ENCODE data around the gene MYO1H.
"Not testable (repeated sequence)": the region's sequence is repeated elsewhere in the genome, so short reads cannot be mapped to it uniquely, and the experiment has no call there.

MYO1H gene

DNA sequence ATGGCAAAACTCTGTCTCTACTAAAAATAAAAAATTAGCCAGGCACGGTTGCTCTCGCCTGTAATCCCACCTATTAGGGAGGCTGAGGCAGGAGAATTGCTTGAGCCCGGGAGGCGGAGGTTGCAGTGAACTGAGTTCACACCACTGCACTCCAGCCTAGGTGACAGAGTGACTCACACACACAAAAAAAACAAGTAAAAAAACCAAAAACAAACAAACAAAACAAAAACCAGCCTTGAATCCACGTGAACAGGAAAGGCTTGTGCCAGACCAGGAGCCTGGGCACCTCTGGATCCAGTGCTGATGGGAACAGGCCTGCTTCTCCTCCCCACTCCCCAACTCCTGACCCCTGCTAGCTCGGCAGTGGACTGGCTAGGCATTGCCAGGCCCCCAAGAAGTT is 42.2 kb upstream of the MYO1H start:
- no peak for DNase-seq (ENCODE audit: low spot score)
- CTCF ChIA-PET: interaction anchor here (0.6 kb wide), 1 partner anchor 41 kb away, joined by 3 read pairs; no protein-coding TSS in a partner anchor
- no peak overlapping the region for H3K27ac ChIP-seq
- TF ChIP-seq, protein P1, sequence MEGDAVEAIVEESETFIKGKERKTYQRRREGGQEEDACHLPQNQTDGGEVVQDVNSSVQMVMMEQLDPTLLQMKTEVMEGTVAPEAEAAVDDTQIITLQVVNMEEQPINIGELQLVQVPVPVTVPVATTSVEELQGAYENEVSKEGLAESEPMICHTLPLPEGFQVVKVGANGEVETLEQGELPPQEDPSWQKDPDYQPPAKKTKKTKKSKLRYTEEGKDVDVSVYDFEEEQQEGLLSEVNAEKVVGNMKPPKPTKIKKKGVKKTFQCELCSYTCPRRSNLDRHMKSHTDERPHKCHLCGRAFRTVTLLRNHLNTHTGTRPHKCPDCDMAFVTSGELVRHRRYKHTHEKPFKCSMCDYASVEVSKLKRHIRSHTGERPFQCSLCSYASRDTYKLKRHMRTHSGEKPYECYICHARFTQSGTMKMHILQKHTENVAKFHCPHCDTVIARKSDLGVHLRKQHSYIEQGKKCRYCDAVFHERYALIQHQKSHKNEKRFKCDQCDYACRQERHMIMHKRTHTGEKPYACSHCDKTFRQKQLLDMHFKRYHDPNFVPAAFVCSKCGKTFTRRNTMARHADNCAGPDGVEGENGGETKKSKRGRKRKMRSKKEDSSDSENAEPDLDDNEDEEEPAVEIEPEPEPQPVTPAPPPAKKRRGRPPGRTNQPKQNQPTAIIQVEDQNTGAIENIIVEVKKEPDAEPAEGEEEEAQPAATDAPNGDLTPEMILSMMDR (conservative IDR thresholded peaks at IDR 0.05; ENCODE audit: low read depth): no peak
- POLR2A ChIA-PET (ENCODE audit: low non-redundant PET): no interaction called here

DNA sequence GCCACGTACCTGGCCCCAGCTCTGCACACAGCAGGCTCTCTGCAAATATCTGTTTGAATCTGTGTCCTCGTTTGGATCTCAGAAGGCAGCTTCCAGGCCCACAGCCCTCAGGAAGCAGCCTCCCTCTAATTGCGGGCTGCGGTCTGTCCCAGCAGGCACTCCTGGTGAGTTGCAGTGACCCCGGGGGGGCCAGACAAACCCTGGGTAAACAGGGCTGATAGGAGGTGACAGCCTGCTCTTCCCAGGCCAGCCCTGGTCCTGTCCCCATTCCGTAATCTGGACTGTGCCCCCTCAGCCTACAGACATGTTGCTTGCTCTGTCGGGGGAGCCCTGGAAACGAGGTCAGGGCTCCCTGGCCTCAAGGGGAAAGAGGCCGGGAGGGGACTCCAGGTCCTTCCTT is 40.6 kb upstream of the MYO1H start:
- ChIA-PET POLR2A (ENCODE audit: low non-redundant PET) (no interaction called here), CTCF (no interaction called here)
- TF ChIP-seq, protein P1 (conservative IDR thresholded peaks at IDR 0.05; ENCODE audit: low read depth): no peak
- no peak for DNase-seq (ENCODE audit: low spot score)
- H3K27ac ChIP-seq: no peak overlapping the region

DNA sequence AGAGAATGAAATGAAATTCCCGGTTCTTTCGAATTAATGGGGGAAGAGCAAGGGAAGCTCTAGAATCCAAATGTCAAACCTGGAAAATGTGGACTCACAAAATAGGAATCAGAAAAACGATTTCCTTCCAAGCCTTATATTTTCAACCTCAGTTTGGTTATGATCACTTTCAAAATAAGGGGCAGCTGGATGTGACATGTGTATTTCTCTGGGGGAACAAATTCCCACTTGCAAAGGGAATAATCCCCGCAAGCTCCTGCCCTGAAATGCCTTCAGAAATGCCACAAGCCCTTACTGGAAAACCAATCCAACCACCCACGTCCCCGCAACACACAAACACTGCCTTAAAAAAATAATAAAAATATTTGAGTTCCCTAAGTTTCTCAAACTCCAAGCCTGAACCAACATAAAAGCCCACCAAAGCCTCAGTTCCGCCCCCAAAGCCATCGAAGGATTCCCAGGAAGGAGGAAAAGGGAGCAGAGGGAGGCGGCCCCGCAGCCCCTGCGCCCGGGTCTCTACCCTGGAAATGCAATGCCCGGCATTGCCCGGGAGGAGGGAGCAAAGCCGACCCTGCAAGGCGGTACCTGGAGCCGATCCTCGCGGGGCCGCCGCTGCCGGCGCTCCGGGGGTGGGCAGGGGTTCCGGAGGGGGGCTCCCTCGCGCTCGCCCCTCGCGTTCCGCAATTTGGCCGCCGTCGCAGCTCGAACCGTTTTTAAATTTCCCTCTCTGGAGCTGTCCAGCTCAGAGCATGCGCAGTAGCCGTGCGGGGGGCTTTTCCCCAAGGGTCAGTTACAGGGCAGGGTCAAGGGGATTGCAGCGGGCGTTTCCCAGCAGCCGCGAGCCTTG is 38.9 kb upstream of the MYO1H start, which contains the start of gene FOXN4:
FOXN4 (minus strand) TSS at position 751 of the 847 bp plus-strand sequence. CDS start 963 bp downstream, outside the sequence.
- TF ChIP-seq, protein P1 (conservative IDR thresholded peaks at IDR 0.05; ENCODE audit: low read depth): no peak
- POLR2A ChIA-PET (ENCODE audit: low non-redundant PET): interaction anchor here (0.6 kb wide), 1 partner anchor 1645 kb away, joined by 8 read pairs; no protein-coding TSS in a partner anchor
- CTCF ChIA-PET: no interaction called here
- no peak within 1 kb of the TSS for H3K27ac ChIP-seq
- no peak for DNase-seq (ENCODE audit: low spot score)

DNA sequence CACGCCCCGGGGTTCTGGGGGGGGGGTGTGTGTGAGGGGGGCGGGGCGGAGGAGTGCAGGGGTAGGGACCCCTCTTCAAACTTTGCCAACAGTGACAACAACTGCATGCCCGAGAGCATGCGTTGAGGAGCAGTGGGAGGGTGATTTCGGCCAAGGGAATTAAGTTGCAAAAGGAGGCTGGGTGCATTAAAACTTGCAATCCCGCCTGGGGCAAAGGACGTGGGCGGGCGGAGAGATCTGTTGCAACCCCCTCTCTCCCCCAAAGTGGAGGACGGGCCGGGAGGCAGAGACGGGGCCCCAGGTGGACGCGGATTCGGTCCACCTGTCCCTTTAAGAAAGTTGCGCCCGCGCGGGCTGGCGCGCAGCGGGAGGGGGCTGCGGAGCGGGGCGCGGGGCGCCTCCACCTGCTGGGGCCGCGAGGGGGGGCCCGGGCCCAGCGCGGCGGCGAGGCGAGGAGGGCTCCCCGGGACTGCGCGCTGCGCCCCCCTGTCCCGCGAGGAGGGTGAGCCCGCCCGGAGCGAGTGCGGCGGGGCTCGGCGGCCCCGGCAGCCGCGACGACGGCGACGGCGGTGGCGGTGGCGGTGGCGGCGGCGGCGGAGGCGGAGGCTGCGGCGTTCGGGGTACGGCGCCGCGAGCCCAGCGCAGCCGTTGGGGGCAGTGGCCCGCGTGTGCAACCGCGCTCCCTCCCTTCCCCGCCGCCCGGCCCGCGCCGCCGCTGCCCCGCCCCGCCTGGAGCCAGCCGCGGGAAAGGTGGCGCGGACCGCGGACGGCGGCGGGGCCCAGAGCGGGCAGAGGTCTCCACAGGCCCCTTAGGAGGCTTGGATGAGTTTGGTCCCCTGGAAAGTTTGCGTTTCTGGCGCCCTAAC is 38.1 kb upstream of the MYO1H start:
- TF ChIP-seq, protein P1 (conservative IDR thresholded peaks at IDR 0.05; ENCODE audit: low read depth): no peak
- no peak for DNase-seq (ENCODE audit: low spot score)
- no peak overlapping the region for H3K27ac ChIP-seq
- ChIA-PET CTCF (no interaction called here), POLR2A (ENCODE audit: low non-redundant PET) (interaction anchor here (0.6 kb wide), 1 partner anchor 1646 kb away, joined by 8 read pairs; no protein-coding TSS in a partner anchor)

DNA sequence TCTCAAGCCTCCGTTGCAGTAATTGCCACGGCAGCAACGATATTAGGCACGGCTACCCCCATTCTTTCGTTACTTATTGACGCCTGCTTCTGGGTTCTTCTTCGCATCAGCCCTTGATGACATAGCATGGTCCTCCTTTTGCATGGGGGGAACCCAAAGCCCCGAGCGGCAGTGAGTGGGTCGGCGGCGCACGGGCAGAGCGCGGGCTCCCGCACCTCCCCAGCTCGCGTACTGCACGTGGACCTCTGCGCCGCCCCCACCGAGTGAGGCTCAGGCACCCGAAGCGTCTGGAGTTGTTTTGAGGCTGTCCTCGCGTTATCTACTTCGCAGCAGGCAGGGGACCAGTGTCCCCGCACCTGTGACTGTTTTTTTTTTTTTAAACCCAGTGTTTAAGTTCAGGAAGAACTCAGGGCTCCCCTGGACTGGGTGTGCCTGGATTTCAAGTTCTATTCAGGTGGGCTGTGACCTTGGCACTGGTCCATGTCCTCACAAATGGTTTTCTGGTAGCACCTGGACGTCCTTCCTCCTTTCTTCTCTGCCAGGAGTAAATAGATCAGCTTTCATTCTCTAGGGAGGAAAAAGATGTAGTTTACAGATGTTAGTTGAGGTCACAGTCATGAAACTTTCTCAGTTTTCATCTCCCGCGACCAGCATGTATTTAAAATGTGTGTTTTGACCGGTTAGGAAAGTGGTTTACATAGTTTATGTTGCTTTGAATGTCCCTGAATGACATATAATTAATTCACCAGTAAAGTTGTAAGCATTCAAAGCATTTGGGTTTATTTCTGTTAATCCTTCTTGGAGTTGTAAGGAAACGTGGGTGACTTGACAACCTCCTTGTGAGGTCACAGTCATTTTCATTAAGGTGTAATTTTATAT is 37.2 kb upstream of the MYO1H start:
- no peak for DNase-seq (ENCODE audit: low spot score)
- TF ChIP-seq, protein P1 (conservative IDR thresholded peaks at IDR 0.05; ENCODE audit: low read depth): no peak
- ChIA-PET CTCF (no interaction called here), POLR2A (ENCODE audit: low non-redundant PET) (no interaction called here)
- no peak overlapping the region for H3K27ac ChIP-seq

DNA sequence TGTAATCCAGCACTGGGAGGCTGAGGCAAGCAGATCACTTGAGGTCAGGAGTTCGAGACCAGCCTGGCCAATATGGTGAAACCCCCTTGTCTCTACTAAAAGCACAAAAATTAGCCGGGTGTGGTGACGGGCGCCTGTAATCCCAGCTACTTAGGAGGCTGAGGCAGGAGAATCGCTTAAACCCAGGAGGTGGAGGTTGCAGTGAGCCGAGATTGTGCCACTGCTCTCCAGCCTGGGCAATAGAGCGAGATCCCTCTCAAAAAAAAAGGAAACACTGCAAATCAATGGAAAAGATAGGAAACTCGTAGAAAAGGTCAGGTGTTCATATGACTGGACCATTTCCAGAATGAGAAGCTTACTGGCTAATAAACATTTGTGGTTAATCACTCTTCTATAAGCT is 26.4 kb upstream of the MYO1H start:
- CTCF ChIA-PET: interaction anchor here (0.6 to 1.3 kb wide), 2 partner anchors 73 to 288 kb away, joined by 3 to 6 read pairs; no protein-coding TSS in a partner anchor
- H3K27ac ChIP-seq; POLR2A ChIA-PET (ENCODE audit: low non-redundant PET); DNase-seq (ENCODE audit: low spot score): not testable (repeated sequence)

All from RWPE1 (cell line).